Vagina (tissue), 2 donors: Measurements from ENCODE around the gene IL6R.

Experiments used
- POLR2A ChIP-seq, 2 donors: fragments of 450-650 bp; IDR thresholded peaks; one replicate each; pipeline ENCODE4 v1.6.1; 2017; ENCODE audit warnings: antibody characterized with exemption in 2 of 2, mild to moderate bottlenecking in 2 of 2, moderate library complexity in 2 of 2
- POLR2AphosphoS5 ChIP-seq, 2 donors: sonication (generic); formaldehyde crosslinking; IDR thresholded peaks; one replicate each; pipeline ENCODE4 v1.9.0; 2017; ENCODE audit warnings: antibody characterized with exemption in 2 of 2, mild to moderate bottlenecking in 2 of 2, low read depth in 1 of 2; ENCODE audit not compliant: insufficient read depth in 1 of 2
- TF ChIP-seq, protein P1 (sequence below), 3 experiments: fragments of 450-650 bp in 2 of 3; fragments of 200-600 bp in 1 of 3; sonication (generic) in 1 of 3; IDR thresholded peaks; one replicate each; pipeline ENCODE4 v1.5.1; 2017 to 2019; ENCODE audit warnings: antibody characterized with exemption in 3 of 3, mild to moderate bottlenecking in 2 of 3, moderate library complexity in 2 of 3

DNA sequence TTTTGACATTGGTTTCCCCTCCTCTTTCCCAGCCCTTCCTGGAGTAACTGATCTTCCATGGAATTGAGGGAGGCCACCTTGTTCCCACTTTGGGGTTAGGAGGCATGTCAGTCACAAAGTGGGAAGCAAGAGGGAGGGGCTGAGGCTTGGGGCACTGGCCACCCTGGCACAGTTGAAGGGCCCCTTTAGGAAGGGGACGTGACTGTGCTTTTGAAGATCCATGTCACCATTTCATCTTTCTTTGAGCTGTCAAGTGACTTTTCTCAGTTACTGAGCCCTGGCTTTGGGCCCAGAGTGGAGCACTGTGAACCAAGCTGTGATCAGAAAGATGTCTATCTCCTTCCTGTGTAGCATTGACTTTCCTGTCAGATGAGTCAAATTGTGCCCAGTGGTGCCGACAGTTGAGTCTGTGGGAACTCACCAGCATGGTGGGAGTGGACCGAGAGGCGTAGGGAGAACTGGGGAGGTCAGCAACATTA, 58.4 kb downstream of the IL6R start:
- TF ChIP-seq, protein P1, sequence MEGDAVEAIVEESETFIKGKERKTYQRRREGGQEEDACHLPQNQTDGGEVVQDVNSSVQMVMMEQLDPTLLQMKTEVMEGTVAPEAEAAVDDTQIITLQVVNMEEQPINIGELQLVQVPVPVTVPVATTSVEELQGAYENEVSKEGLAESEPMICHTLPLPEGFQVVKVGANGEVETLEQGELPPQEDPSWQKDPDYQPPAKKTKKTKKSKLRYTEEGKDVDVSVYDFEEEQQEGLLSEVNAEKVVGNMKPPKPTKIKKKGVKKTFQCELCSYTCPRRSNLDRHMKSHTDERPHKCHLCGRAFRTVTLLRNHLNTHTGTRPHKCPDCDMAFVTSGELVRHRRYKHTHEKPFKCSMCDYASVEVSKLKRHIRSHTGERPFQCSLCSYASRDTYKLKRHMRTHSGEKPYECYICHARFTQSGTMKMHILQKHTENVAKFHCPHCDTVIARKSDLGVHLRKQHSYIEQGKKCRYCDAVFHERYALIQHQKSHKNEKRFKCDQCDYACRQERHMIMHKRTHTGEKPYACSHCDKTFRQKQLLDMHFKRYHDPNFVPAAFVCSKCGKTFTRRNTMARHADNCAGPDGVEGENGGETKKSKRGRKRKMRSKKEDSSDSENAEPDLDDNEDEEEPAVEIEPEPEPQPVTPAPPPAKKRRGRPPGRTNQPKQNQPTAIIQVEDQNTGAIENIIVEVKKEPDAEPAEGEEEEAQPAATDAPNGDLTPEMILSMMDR (IDR thresholded peaks at IDR 0.05): no peak
- TF ChIP-seq POLR2A (IDR thresholded peaks at IDR 0.05) (no peak), POLR2AphosphoS5 (IDR thresholded peaks at IDR 0.05; ENCODE audit: insufficient read depth in 1 of 2, low read depth in 1 of 2) (no peak)
